ENCODE data around the gene MRPL21. TPM values are rescaled to one million over a fixed set of nuclear protein-coding genes. Genes with fewer than 3 reads are reported as not detected.

MRPL21 gene
- total and polyA plus RNA-seq, 2 experiments from 2014 or later: 62.4 to 232 TPM

GRCh38 chr11:68904248-68904847 lies 716 bp upstream of the MRPL21 start:
- H3K79me2 ChIP-seq (replicated peaks; ENCODE audit: insufficient read depth): peaks cover 68% of the 10 kb centered on the region
- TF ChIP-seq ETS1 (IDR thresholded peaks at IDR 0.05): no peak
- no peak for TF ChIP-seq NANOG (IDR thresholded peaks at IDR 0.05; ENCODE audit: borderline replicate concordance)
- TF ChIP-seq ZNF331 (CRISPR knock-in tag; IDR thresholded peaks at IDR 0.05; ENCODE audit: low read depth): no peak
- no peak for TF ChIP-seq ZNF462 (CRISPR knock-in tag; IDR thresholded peaks at IDR 0.05)
- TF ChIP-seq JUNB (IDR thresholded peaks at IDR 0.05; ENCODE audit: unreplicated experiment): no peak
- no peak for TF ChIP-seq CREB1 (CRISPR knock-in tag; IDR thresholded peaks at IDR 0.05; ENCODE audit: low read depth)

More at GRCh38 chr11:68904248-68904847, 716 bp upstream of the MRPL21 start:
- Histone ChIP-seq H3K36me3 (ENCODE audit: insufficient read depth) (peaks cover 17% of the 10 kb centered on the region), H2AFZ (peak overlapping the region; percentile 95), H3F3A (replicated peaks; ENCODE audit: low read depth) (0 out of 2 replicates have a peak, but pooled peaks cover 3% of the 10 kb centered on the region), H3K27ac (ENCODE audit: low read depth) (peak overlapping the region; percentile 39; the same call in 1 of the 2 replicates), H4K20me1 (replicated peaks; ENCODE audit: insufficient read depth) (peaks cover 16% of the 10 kb centered on the region; the same call in 1 of the 2 replicates), H3K27me3 (ENCODE audit: insufficient read depth) (no peaks in the 10 kb centered on the region), H3K4me2 (peak overlapping the region; percentile 85), H3K4me3 (peak overlapping the region; percentile 100), H3K9me2 (ENCODE audit: insufficient read depth) (no peaks in the 10 kb centered on the region), H3K4me1 (ENCODE audit: insufficient read depth) (peaks cover 14% of the 10 kb centered on the region)
- DNase-seq (ENCODE audit: low spot score) (peak; percentile 51), ATAC-seq (peak; percentile 51)
- H3K9me3 Mint-ChIP-seq: no peaks in the 10 kb centered on the region
- H3K4me3 Mint-ChIP-seq: peak overlapping the region; percentile 97
- peak overlapping the region; percentile 96 for H3K27ac Mint-ChIP-seq
- peaks cover 33% of the 10 kb centered on the region for H3K4me1 Mint-ChIP-seq
- peaks cover 30% of the 10 kb centered on the region for H3K36me3 Mint-ChIP-seq (ENCODE audit: low read depth)
- peaks cover 8% of the 10 kb centered on the region for H3K27me3 Mint-ChIP-seq (ENCODE audit: insufficient read depth, low read depth, poor library complexity)

Data from GM23338 (cell line).